Measurements from ENCODE around the gene TMEM233.
A peak's percentile ranks its signal among the peaks of the same experiment; 100 is the strongest.

The TMEM233 gene

GRCh38 chr12:119593578-119594398 is at the start of gene TMEM233:
Gene TMEM233 (plus strand): TSS chr12:119593774. CDS start chr12:119593849, 75 bp downstream.
- no peak for DNase-seq (ENCODE audit: low spot score)

GRCh38 chr12:119544765-119545625 is 48.6 kb upstream of the TMEM233 start:
- DNase-seq (ENCODE audit: low spot score): peak; percentile 79

GRCh38 chr12:119546340-119546739 is 47.2 kb upstream of the TMEM233 start:
- DNase-seq (ENCODE audit: low spot score): no peak

DNA sequence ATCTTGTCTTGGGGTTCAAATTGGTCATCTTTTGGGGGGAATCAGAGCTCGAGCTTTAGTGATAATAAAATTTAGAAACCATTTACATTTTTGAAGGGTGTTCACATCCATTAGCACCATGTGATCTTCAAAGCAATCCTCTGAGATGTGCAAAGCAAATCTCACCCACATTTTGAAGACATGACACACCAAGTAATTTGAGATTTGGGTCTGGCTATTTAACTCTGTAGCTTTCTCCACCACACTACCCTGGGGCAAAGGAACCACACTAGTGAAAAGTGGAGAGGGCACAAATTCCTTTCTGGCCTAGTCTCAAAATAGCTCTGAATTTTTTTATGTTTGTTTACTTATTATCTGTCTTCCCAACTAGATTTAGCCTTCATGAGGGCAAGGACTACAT is 46.6 kb upstream of the TMEM233 start:
- no peak for DNase-seq (ENCODE audit: low spot score)

- no peak for DNase-seq (ENCODE audit: low spot score)
Observed at GRCh38 chr12:119556854-119557253, 36.7 kb upstream of the TMEM233 start.

- no peak for DNase-seq (ENCODE audit: low spot score)
Observed at GRCh38 chr12:119565404-119565803, 28.2 kb upstream of the TMEM233 start.

GRCh38 chr12:119570771-119571170 is 22.8 kb upstream of the TMEM233 start:
- no peak for DNase-seq (ENCODE audit: low spot score)

DNA sequence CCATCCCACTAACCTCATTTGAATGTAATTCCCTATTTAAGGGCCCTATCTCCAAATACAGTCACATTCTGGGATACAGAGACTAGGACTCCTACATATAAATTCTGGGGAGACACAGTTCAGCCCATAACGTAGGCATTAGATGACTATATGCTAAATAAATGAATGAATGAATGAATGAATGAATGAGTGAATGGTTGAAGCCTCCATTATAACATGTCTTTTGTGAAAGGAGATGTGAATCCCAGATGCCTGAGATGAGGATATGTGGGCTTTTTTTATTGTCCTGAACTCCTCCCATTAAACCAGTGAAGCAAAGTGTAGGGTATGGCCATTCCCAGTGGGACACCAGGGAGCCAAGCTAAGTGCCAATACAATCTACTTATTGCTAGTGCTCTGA is 20.5 kb upstream of the TMEM233 start:
- DNase-seq (ENCODE audit: low spot score): no peak

GRCh38 chr12:119574255-119574654 is 19.3 kb upstream of the TMEM233 start:
- DNase-seq (ENCODE audit: low spot score): no peak

DNA sequence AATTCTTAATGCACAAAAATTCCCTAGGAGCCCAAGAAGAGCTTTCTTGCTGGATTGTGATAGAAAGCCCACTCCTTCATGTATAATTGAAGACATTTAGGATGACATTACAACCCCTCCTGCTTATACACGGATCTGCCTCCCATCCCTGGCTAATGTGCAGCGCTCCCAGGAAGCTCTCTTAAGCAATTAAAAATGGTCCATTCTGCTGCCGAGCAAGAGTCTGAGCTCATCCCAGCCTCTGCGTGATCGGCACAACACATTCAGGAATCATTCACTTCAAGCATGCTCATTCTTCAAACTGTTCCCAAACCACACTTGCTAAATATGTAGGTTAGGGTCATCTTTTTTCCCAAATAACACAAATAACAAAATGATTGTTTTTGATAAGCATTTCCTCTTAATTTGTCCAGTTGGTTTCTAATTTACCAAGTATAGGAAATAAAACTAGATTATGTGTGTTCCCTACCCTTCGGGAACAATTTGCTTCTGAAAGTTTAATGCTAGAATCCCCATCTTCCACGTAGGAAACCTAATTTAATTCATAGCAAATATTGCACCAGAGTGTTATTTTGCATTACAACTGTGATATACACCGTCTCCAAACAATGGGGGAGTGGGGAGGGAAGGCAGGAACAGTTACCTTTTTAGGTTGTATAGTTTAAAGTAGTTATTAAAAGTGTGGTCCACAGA is 17.3 kb upstream of the TMEM233 start:
- DNase-seq (ENCODE audit: low spot score): no peak

GRCh38 chr12:119576915-119577314 is 16.7 kb upstream of the TMEM233 start:
- DNase-seq (ENCODE audit: low spot score): no peak

GRCh38 chr12:119578112-119578511 is 15.5 kb upstream of the TMEM233 start:
- no peak for DNase-seq (ENCODE audit: low spot score)

DNA sequence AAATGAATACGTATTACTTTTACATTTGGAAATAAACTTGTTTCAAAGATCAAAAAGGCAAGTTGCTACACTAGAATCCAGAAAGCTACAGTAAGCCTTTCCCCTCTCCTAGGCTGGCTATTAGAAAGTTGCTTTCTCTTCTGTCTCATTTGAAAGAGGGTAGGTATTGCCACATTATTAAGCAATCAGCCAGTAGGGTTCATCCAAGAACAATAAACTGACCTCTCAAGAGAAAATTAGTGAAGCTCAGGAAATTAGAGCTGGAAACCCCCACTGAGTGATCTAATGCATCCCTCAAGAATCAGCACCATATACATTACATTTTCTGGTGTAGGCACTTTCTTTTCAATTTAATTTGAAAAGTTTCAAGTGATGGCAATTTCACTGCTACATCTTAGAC is 4.5 kb upstream of the TMEM233 start:
- DNase-seq (ENCODE audit: low spot score): no peak

- no peak for DNase-seq (ENCODE audit: low spot score)
Observed at GRCh38 chr12:119589634-119590033, 3.9 kb upstream of the TMEM233 start.

DNA sequence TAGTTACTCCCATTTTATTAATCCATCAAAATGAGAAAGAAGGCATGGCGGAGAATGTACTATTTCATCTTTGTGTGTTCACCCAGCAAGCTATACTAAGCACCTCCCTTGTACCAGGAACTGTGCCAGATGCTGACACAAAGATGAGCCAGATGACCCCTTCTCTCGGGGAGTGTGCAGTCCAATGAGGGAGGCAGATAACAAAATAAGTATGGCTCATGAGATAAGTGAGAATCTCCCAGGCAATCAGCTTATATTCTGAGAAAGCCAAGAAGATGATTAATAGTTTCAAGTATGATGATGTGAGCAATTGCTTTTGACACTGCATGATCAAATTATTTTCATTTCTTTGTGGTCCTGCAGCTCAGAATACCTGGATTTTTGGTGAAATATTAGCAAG is 1.3 kb upstream of the TMEM233 start:
- no peak for DNase-seq (ENCODE audit: low spot score)

- no peak for DNase-seq (ENCODE audit: low spot score)
Observed at GRCh38 chr12:119594399-119594730, 791 bp downstream of the TMEM233 start.

DNA sequence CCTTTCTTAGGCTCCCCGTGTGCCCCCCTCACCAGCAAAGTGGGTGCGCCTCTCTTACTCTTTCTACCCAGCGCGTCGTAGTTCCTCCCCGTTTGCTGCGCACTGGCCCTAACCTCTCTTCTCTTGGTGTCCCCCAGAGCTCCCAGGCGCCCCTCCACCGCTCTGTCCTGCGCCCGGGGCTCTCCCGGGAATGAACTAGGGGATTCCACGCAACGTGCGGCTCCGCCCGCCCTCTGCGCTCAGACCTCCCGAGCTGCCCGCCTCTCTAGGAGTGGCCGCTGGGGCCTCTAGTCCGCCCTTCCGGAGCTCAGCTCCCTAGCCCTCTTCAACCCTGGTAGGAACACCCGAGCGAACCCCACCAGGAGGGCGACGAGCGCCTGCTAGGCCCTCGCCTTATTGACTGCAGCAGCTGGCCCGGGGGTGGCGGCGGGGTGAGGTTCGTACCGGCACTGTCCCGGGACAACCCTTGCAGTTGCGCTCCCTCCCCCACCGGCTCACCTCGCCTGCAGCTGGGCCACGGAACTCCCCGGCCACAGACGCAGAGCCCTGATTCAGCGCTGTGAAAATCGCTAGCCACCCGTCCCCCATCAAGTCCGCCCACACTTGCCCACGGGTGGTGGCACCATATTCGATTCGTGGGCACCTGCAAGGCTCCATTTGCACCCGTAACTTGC is 1.3 kb downstream of the TMEM233 start:
- DNase-seq (ENCODE audit: low spot score): no peak

DNA sequence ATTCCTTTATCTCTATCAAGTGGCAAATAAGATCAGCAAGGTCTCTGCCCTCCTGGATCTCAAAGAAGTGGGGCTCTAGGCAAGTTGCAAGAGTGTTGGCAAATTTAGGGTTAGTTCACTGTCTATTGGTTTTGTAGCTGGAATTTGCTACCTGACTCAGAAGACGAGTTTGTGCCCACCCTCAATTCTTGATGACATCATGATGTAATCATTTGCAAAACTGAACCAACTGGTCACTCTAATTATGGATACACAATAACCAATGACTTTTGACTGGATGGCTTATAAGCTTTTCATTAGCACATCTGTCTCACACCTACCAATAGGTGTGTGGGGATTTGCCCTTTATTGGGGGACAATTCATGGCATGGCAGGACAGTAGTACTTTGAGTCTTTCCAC is 4.6 kb downstream of the TMEM233 start:
- no peak for DNase-seq (ENCODE audit: low spot score)

DNA sequence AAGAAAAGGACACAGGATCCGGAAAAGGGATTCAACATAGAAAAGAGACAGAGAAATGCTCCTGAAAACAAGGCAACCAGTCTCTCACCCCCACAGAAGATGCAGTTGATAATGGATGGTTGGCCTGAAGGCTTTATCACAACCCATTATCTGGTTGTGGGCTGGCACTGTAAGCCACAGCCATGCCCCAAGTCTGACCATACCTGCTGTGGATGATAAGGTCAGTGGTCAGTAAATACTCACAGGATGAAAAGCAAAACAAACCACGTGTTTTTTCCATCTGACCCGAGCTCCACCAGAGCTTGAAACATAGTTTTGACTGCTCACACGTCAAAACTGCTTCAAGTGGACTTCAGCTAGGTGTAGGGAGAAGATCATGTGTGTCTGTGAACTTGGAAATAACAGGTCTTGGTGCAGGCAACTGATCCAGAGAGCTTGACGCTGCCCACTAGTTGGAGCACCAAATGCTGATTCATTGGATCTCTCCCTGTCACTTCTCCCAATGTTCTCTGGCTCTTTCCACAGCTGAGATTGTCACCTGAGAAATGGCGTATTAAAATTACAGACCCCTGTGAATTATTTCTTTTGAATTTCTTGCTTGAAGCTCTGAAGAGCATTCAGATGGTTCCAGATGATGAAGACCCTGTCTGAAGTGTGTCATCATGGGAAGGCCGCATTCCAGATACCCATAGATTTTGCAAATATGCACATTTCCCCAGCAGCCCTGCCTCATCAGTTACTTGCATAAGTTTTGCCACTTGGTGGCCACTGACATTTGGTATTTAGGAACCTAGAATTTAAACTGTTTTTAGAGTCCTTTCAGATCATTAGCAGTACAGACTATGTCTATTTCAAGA is 8.5 kb downstream of the TMEM233 start:
- DNase-seq (ENCODE audit: low spot score): no peak

GRCh38 chr12:119602734-119603094 is 9.1 kb downstream of the TMEM233 start:
- DNase-seq (ENCODE audit: low spot score): no peak

- no peak for DNase-seq (ENCODE audit: low spot score)
Observed at GRCh38 chr12:119603767-119604166, 10.2 kb downstream of the TMEM233 start.
